Tibial nerve (tissue), 4 donors: Measurements from ENCODE around the gene LAIR2. TPM values are rescaled to one million over a fixed set of nuclear protein-coding genes. Genes with fewer than 3 reads are reported as not detected.

Experiments
- DNase-seq, 2 donors: peaks; one replicate each; pipeline ENCODE4 v3.0.0-alpha.2; 2019; ENCODE audit warnings: low spot score in 2 of 2
- H3K27ac ChIP-seq, 4 donors: fragments of 200-600 bp; sonication (generic) in 3 of 4; one replicate each; pipeline ENCODE4 v1.5.1; 2017 to 2019; ENCODE audit warnings: mild to moderate bottlenecking in 1 of 4
- H3K27me3 ChIP-seq, 2 donors: fragments of 200-600 bp; sonication (generic) in 1 of 2; one replicate each; pipeline versions ENCODE4 v1.5.1 to v1.6.0; 2017 to 2019
- H3K36me3 ChIP-seq, 3 donors: fragments of 200-600 bp; sonication (generic); one replicate each; pipeline ENCODE4 v1.5.1; 2018 to 2019
- H3K4me1 ChIP-seq, 4 donors: fragments of 200-600 bp; sonication (generic) in 3 of 4; one replicate each; pipeline ENCODE4 v1.5.1; 2017 to 2019
- H3K4me3 ChIP-seq, 4 donors: fragments of 200-600 bp; sonication (generic) in 3 of 4; one replicate each; pipeline ENCODE4 v1.5.1; 2017 to 2019; ENCODE audit warnings: mild to moderate bottlenecking in 1 of 4, moderate library complexity in 1 of 4
- H3K9me3 ChIP-seq, 4 donors: fragments of 200-600 bp; sonication (generic) in 3 of 4; one replicate each; pipeline ENCODE4 v1.5.1; 2017 to 2019
- CTCF ChIP-seq, 5 experiments: fragments of 200-600 bp in 3 of 5; fragments of 450-650 bp in 2 of 5; sonication (generic) in 3 of 5; IDR thresholded peaks; one replicate each; pipeline ENCODE4 v1.5.1; 2016 to 2019; ENCODE audit warnings: antibody characterized with exemption in 5 of 5, mild to moderate bottlenecking in 3 of 5, moderate library complexity in 2 of 5
- EP300 ChIP-seq, 2 donors: sonication (generic); formaldehyde crosslinking; IDR thresholded peaks; one replicate each; pipeline ENCODE4 v1.6.1; 2017; ENCODE audit warnings: antibody characterized with exemption in 2 of 2, mild to moderate bottlenecking in 1 of 2
- POLR2A ChIP-seq, 2 donors: fragments of 450-650 bp; IDR thresholded peaks; one replicate each; pipeline ENCODE4 v1.6.1; 2017; ENCODE audit warnings: antibody characterized with exemption in 2 of 2, mild to moderate bottlenecking in 2 of 2, moderate library complexity in 2 of 2
- WGBS, 2 donors: methylation state at CpG; one replicate each; pipeline ENCODE4 v1.1.5; 2018; 5-methylcytosine and 5-hydroxymethylcytosine counted together
- total RNA-seq, 4 donors: library from RNA; depleted of rRNA; stranded (reverse); fragments of >200 nt; gene quantifications; one replicate each; pipeline ENCODE4 v1.1.0, GENCODE V29; 2016

LAIR2 gene
- total RNA-seq = not detected

DNA sequence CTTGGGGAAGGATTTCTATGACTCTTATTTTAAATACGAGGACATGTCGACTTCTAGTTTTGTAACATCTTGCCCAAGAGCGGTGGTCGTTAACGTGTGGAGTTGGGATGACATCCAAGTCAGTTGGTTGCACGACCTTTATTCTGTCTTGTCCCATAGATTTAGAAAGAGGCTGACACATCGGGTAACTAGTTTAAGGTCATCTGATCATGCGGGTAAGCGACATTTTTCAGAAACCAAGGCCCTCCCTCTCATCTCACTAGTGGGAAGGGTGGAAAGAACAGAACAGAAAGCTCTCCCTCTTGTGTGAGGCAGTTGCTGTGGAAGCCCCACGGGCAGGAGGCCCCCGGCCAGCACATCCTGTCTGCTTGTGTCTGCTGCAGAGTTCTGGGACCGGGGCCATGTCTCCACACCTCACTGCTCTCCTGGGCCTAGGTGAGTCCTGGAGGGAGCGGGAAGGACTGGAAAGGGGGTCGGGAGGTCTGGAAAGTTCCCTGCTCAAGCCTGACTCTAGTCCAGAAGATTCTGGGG lies at the start of gene LAIR2:
TSS of gene LAIR2 (plus strand) at position 314 of the 531 bp plus-strand sequence. CDS start at position 402, 88 bp downstream.
- DNase-seq = no peak
- TF ChIP-seq CTCF (IDR thresholded peaks at IDR 0.05) (no peak), EP300 (IDR thresholded peaks at IDR 0.05) (no peak), POLR2A (IDR thresholded peaks at IDR 0.05) (no peak)
- no peaks in the 10 kb centered on the region for H3K4me1 ChIP-seq

GRCh38 chr19:54453921-54454780 lies 48.5 kb upstream of the LAIR2 start:
- WGBS, 2 donors = 89 to 94% methylated on average over 29 to 30 of the region's 31 CpGs
- Histone ChIP-seq H3K4me1 (peaks cover 0 to 62% (median 18%) of the 10 kb centered on the region in 4 donors), H3K4me3 (no peak overlapping the region), H3K36me3 (peaks cover 3 to 80% (median 64%) of the 10 kb centered on the region in 3 donors), H3K27ac (no peak overlapping the region), H3K9me3 (no peaks in the 10 kb centered on the region), H3K27me3 (no peaks in the 10 kb centered on the region)
- no peak for TF ChIP-seq EP300 (IDR thresholded peaks at IDR 0.05)
- TF ChIP-seq POLR2A (IDR thresholded peaks at IDR 0.05) = no peak
- no peak for TF ChIP-seq CTCF (IDR thresholded peaks at IDR 0.05)
- no peak for DNase-seq

More for the DNA sequence above, at the start of gene LAIR2:
- Histone ChIP-seq H3K4me3 (no peak within 1 kb of the TSS), H3K27me3 (no peaks in the 10 kb centered on the region), H3K27ac (no peak within 1 kb of the TSS), H3K9me3 (no peaks in the 10 kb centered on the region), H3K36me3 (no peaks in the 10 kb centered on the region)
- 65 to 75% methylated on average over 14 of the region's 14 CpGs for WGBS, 2 donors

GRCh38 chr19:54454781-54455675 lies 47.6 kb upstream of the LAIR2 start:
- no peak overlapping the region for H3K27ac ChIP-seq
- WGBS, 2 donors = 90 to 91% methylated on average over 33 of the region's 33 CpGs
- no peak for DNase-seq
- TF ChIP-seq POLR2A (IDR thresholded peaks at IDR 0.05) = no peak
- no peak for TF ChIP-seq EP300 (IDR thresholded peaks at IDR 0.05)
- no peak for TF ChIP-seq CTCF (IDR thresholded peaks at IDR 0.05)
- no peaks in the 10 kb centered on the region for H3K9me3 ChIP-seq
- H3K27me3 ChIP-seq = no peaks in the 10 kb centered on the region
- H3K36me3 ChIP-seq = peaks cover 3 to 89% (median 68%) of the 10 kb centered on the region in 3 donors
- no peak overlapping the region for H3K4me3 ChIP-seq
- H3K4me1 ChIP-seq = peaks cover 0 to 68% (median 16%) of the 10 kb centered on the region in 4 donors

- no peak for TF ChIP-seq EP300 (IDR thresholded peaks at IDR 0.05)
- no peak for TF ChIP-seq CTCF (IDR thresholded peaks at IDR 0.05)
- no peak for TF ChIP-seq POLR2A (IDR thresholded peaks at IDR 0.05)
- 87 to 93% methylated on average over 22 to 39 of the region's 40 CpGs for WGBS, 2 donors
- Histone ChIP-seq H3K4me3 (no peak overlapping the region), H3K4me1 (peaks cover 0 to 68% (median 7%) of the 10 kb centered on the region in 4 donors), H3K27me3 (no peaks in the 10 kb centered on the region), H3K9me3 (no peaks in the 10 kb centered on the region), H3K27ac (no peak overlapping the region), H3K36me3 (peaks cover 3 to 98% (median 76%) of the 10 kb centered on the region in 3 donors)
- no peak for DNase-seq
These were observed 46.7 kb upstream of the LAIR2 start for GRCh38 chr19:54455786-54456422.
